Lower leg skin (tissue), 4 donors: ENCODE results near the gene SDK2. TPM values are rescaled to one million over a fixed set of nuclear protein-coding genes. Genes with fewer than 3 reads are reported as not detected.

Experiments
- DNase-seq, 2 donors: peaks; one replicate each; pipeline ENCODE4 v3.0.0-alpha.2; 2019; ENCODE audit warnings: low spot score in 2 of 2
- H3K4me3 ChIP-seq: fragments of 200-600 bp; sonication (generic); 2 replicates; pipeline ENCODE4 v1.5.1; 2017; ENCODE audit warnings: mild to moderate bottlenecking, low read depth; ENCODE audit not compliant: poor library complexity, severe bottlenecking
- CTCF ChIP-seq, 3 donors: fragments of 450-650 bp; IDR thresholded peaks; one replicate each; pipeline ENCODE4 v1.5.1; 2016; ENCODE audit warnings: antibody characterized with exemption in 3 of 3, mild to moderate bottlenecking in 3 of 3, moderate library complexity in 2 of 3
- POLR2A ChIP-seq, 2 donors: fragments of 450-650 bp; IDR thresholded peaks; one replicate each; pipeline ENCODE4 v1.6.1; 2016 to 2017; ENCODE audit warnings: antibody characterized with exemption in 2 of 2, mild to moderate bottlenecking in 1 of 2, moderate library complexity in 1 of 2
- WGBS, 2 donors: methylation state at CpG; one replicate each; pipeline ENCODE4 v1.1.5; 2018; 5-methylcytosine and 5-hydroxymethylcytosine counted together
- intact Hi-C: fragments of 100-400 bp; cut with DNase I; formaldehyde crosslinking; loops from one replicate; pipeline ENCODE4 v1.15.0; 2023; ENCODE audit warnings: low total_unique reads
- total RNA-seq, 4 donors: library from RNA; depleted of rRNA; stranded (reverse); fragments of >200 nt; gene quantifications; one replicate each; pipeline ENCODE4 v1.1.0, GENCODE V29; 2016

SDK2 gene
- total RNA-seq, 4 donors from 2014 or later = 1.5 to 4.4 (median 1.6) TPM

GRCh38 chr17:73643001-73643851 is 1.0 kb downstream of the SDK2 start:
- peak overlapping the region; percentile 26 for H3K4me3 ChIP-seq
- no peak for DNase-seq
- WGBS, 2 donors = 0% methylated on average over 23 to 41 of the region's 68 CpGs
- TF ChIP-seq POLR2A (IDR thresholded peaks at IDR 0.05) (no peak), CTCF (IDR thresholded peaks at IDR 0.05) (no peak)
- intact Hi-C loops = no loop called here

- TF ChIP-seq CTCF (IDR thresholded peaks at IDR 0.05) (no peak), POLR2A (IDR thresholded peaks at IDR 0.05) (no peak)
- no peak overlapping the region for H3K4me3 ChIP-seq
- 29 to 36% methylated on average over 11 of the region's 11 CpGs for WGBS, 2 donors
- no peak for DNase-seq
- intact Hi-C loops = no loop called here
Observed at GRCh38 chr17:73642659-73643000, 1.6 kb downstream of the SDK2 start.

GRCh38 chr17:73641826-73642600 is 2.2 kb downstream of the SDK2 start:
- H3K4me3 ChIP-seq = no peak overlapping the region
- intact Hi-C loops = no loop called here
- TF ChIP-seq POLR2A (IDR thresholded peaks at IDR 0.05) = no peak
- no peak for TF ChIP-seq CTCF (IDR thresholded peaks at IDR 0.05)
- WGBS, 2 donors = 71 to 72% methylated on average over 12 of the region's 12 CpGs
- DNase-seq = no peak

GRCh38 chr17:73640691-73641090 is 3.6 kb downstream of the SDK2 start:
- TF ChIP-seq CTCF (IDR thresholded peaks at IDR 0.05) = no peak
- no peak for TF ChIP-seq POLR2A (IDR thresholded peaks at IDR 0.05)
- WGBS, 2 donors = 48 to 62% methylated on average over 4 of the region's 4 CpGs
- no peak for DNase-seq
- intact Hi-C loops = no loop called here
- no peak overlapping the region for H3K4me3 ChIP-seq

GRCh38 chr17:73639932-73640331 is 4.3 kb downstream of the SDK2 start:
- intact Hi-C loops = no loop called here
- TF ChIP-seq CTCF (IDR thresholded peaks at IDR 0.05) (no peak), POLR2A (IDR thresholded peaks at IDR 0.05) (no peak)
- no peak for DNase-seq
- no peak overlapping the region for H3K4me3 ChIP-seq
- WGBS, 2 donors = 75 to 76% methylated on average over 12 of the region's 12 CpGs
